WTC11 (cell line): ENCODE measurements around the gene MID2. TPM values are rescaled to one million over a fixed set of nuclear protein-coding genes. Genes with fewer than 3 reads are reported as not detected.

ENCODE experiments used
- ATAC-seq: fragments of 200-7000 bp; cut with Tn5 transposase; 2 replicates; pipeline ENCODE4 v1.10.0; 2021; ENCODE audit warnings: mild to moderate bottlenecking, moderate library complexity
- CTCF ChIA-PET: fragments of 300-600 bp; sonication (Branson Sonifier 250); formaldehyde crosslinking; loops from one replicate; lab custom pipeline; 2021; ENCODE audit warnings: antibody characterized with exemption; lab: Charles Lee
- POLR2A ChIA-PET: fragments of 350-600 bp; sonication (Branson Sonifier 250); formaldehyde crosslinking; loops from one replicate; lab custom pipeline; 2021; ENCODE audit warnings: antibody characterized with exemption; lab: Charles Lee
- DNase-seq: peaks from one replicate; pipeline ENCODE4 v3.0.0; 2021; ENCODE audit warnings: low spot score
- H3K27ac Mint-ChIP-seq: 2 replicates; pipeline ENCODE4 v1.8.0; 2021; ENCODE audit warnings: mixed read lengths
- H3K27me3 Mint-ChIP-seq: 2 replicates; pipeline ENCODE4 v1.8.0; 2021; ENCODE audit warnings: low read depth, mild to moderate bottlenecking, moderate library complexity, mixed read lengths
- H3K36me3 Mint-ChIP-seq: 2 replicates; pipeline ENCODE4 v1.8.0; 2021; ENCODE audit warnings: mixed read lengths
- H3K4me1 Mint-ChIP-seq: 2 replicates; pipeline ENCODE4 v1.8.0; 2022; ENCODE audit warnings: mixed read lengths
- H3K4me3 Mint-ChIP-seq: 2 replicates; pipeline ENCODE4 v1.8.0; 2021; ENCODE audit warnings: mild to moderate bottlenecking, moderate library complexity, mixed read lengths
- H3K9me3 Mint-ChIP-seq: 2 replicates; pipeline ENCODE4 v1.8.0; 2021; ENCODE audit warnings: mixed read lengths
- CREB1 ChIP-seq: sonication (generic); formaldehyde crosslinking; IDR thresholded peaks from 2 replicates; pipeline ENCODE4 v1.8.0; 2023; ENCODE audit warnings: mild to moderate bottlenecking, missing genetic modification reagents
- GRHL2 ChIP-seq: fragments of 250-450 bp; sonication (Bioruptor Pico); IDR thresholded peaks from 2 replicates; pipeline ENCODE4 v1.8.0; 2022; ENCODE audit warnings: mild to moderate bottlenecking, moderate library complexity; ENCODE audit not compliant: insufficient replicate concordance, severe bottlenecking
- NR3C1 ChIP-seq: sonication (generic); formaldehyde crosslinking; conservative IDR thresholded peaks from 2 replicates; pipeline ENCODE4 v1.8.1; 2023; ENCODE audit warnings: low read depth, mild to moderate bottlenecking, missing genetic modification reagents
- SMAD3 ChIP-seq: sonication (generic); formaldehyde crosslinking; IDR thresholded peaks from 2 replicates; pipeline ENCODE4 v1.8.0; 2022; ENCODE audit warnings: missing genetic modification reagents, mild to moderate bottlenecking, borderline replicate concordance
- STAT6 ChIP-seq: sonication (generic); formaldehyde crosslinking; conservative IDR thresholded peaks from 2 replicates; pipeline ENCODE4 v1.8.1; 2023; ENCODE audit warnings: mild to moderate bottlenecking, low read depth, missing genetic modification reagents, moderate library complexity
- total RNA-seq: library from RNA; stranded (reverse); gene quantifications from 3 replicates; pipeline ENCODE4 v1.2.3, GENCODE V29; 2021
- TF ChIP-seq, protein P1 (sequence below): sonication (generic); formaldehyde crosslinking; IDR thresholded peaks from 2 replicates; pipeline ENCODE4 v1.8.1; 2023; ENCODE audit warnings: mild to moderate bottlenecking, missing genetic modification reagents, moderate library complexity
- TF ChIP-seq, protein P2 (sequence below): sonication (generic); formaldehyde crosslinking; IDR thresholded peaks from 2 replicates; pipeline ENCODE4 v1.8.0; 2022; ENCODE audit warnings: missing genetic modification reagents
- TF ChIP-seq, protein P3 (sequence below): fragments of 250-450 bp; sonication (Bioruptor Pico); IDR thresholded peaks from 2 replicates; pipeline ENCODE4 v1.9.0; 2021; ENCODE audit warnings: mild to moderate bottlenecking, borderline replicate concordance
- TF ChIP-seq, protein P4 (sequence below): sonication (generic); formaldehyde crosslinking; IDR thresholded peaks from 2 replicates; pipeline ENCODE4 v1.8.0; 2023; ENCODE audit warnings: missing genetic modification reagents, mild to moderate bottlenecking, borderline replicate concordance

MID2 gene
- total RNA-seq, 1 experiment from 2014 or later: 6.4 TPM

- ChIA-PET CTCF (no interaction called here), POLR2A (no interaction called here)
- no peak for ATAC-seq
- H3K27ac Mint-ChIP-seq: no peak overlapping the region
- DNase-seq: no peak
- TF ChIP-seq, protein P1, sequence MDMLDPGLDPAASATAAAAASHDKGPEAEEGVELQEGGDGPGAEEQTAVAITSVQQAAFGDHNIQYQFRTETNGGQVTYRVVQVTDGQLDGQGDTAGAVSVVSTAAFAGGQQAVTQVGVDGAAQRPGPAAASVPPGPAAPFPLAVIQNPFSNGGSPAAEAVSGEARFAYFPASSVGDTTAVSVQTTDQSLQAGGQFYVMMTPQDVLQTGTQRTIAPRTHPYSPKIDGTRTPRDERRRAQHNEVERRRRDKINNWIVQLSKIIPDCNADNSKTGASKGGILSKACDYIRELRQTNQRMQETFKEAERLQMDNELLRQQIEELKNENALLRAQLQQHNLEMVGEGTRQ: no peak
- TF ChIP-seq GRHL2 (CRISPR knock-in tag) (no peak), STAT6 (CRISPR knock-in tag) (no peak), CREB1 (CRISPR knock-in tag) (no peak), NR3C1 (CRISPR knock-in tag) (no peak), SMAD3 (no peak)
- TF ChIP-seq, protein P2, sequence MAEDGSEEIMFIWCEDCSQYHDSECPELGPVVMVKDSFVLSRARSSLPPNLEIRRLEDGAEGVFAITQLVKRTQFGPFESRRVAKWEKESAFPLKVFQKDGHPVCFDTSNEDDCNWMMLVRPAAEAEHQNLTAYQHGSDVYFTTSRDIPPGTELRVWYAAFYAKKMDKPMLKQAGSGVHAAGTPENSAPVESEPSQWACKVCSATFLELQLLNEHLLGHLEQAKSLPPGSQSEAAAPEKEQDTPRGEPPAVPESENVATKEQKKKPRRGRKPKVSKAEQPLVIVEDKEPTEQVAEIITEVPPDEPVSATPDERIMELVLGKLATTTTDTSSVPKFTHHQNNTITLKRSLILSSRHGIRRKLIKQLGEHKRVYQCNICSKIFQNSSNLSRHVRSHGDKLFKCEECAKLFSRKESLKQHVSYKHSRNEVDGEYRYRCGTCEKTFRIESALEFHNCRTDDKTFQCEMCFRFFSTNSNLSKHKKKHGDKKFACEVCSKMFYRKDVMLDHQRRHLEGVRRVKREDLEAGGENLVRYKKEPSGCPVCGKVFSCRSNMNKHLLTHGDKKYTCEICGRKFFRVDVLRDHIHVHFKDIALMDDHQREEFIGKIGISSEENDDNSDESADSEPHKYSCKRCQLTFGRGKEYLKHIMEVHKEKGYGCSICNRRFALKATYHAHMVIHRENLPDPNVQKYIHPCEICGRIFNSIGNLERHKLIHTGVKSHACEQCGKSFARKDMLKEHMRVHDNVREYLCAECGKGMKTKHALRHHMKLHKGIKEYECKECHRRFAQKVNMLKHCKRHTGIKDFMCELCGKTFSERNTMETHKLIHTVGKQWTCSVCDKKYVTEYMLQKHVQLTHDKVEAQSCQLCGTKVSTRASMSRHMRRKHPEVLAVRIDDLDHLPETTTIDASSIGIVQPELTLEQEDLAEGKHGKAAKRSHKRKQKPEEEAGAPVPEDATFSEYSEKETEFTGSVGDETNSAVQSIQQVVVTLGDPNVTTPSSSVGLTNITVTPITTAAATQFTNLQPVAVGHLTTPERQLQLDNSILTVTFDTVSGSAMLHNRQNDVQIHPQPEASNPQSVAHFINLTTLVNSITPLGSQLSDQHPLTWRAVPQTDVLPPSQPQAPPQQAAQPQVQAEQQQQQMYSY: no peak
- TF ChIP-seq, protein P3, sequence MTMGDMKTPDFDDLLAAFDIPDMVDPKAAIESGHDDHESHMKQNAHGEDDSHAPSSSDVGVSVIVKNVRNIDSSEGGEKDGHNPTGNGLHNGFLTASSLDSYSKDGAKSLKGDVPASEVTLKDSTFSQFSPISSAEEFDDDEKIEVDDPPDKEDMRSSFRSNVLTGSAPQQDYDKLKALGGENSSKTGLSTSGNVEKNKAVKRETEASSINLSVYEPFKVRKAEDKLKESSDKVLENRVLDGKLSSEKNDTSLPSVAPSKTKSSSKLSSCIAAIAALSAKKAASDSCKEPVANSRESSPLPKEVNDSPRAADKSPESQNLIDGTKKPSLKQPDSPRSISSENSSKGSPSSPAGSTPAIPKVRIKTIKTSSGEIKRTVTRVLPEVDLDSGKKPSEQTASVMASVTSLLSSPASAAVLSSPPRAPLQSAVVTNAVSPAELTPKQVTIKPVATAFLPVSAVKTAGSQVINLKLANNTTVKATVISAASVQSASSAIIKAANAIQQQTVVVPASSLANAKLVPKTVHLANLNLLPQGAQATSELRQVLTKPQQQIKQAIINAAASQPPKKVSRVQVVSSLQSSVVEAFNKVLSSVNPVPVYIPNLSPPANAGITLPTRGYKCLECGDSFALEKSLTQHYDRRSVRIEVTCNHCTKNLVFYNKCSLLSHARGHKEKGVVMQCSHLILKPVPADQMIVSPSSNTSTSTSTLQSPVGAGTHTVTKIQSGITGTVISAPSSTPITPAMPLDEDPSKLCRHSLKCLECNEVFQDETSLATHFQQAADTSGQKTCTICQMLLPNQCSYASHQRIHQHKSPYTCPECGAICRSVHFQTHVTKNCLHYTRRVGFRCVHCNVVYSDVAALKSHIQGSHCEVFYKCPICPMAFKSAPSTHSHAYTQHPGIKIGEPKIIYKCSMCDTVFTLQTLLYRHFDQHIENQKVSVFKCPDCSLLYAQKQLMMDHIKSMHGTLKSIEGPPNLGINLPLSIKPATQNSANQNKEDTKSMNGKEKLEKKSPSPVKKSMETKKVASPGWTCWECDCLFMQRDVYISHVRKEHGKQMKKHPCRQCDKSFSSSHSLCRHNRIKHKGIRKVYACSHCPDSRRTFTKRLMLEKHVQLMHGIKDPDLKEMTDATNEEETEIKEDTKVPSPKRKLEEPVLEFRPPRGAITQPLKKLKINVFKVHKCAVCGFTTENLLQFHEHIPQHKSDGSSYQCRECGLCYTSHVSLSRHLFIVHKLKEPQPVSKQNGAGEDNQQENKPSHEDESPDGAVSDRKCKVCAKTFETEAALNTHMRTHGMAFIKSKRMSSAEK (CRISPR knock-in tag): no peak
- TF ChIP-seq, protein P4, sequence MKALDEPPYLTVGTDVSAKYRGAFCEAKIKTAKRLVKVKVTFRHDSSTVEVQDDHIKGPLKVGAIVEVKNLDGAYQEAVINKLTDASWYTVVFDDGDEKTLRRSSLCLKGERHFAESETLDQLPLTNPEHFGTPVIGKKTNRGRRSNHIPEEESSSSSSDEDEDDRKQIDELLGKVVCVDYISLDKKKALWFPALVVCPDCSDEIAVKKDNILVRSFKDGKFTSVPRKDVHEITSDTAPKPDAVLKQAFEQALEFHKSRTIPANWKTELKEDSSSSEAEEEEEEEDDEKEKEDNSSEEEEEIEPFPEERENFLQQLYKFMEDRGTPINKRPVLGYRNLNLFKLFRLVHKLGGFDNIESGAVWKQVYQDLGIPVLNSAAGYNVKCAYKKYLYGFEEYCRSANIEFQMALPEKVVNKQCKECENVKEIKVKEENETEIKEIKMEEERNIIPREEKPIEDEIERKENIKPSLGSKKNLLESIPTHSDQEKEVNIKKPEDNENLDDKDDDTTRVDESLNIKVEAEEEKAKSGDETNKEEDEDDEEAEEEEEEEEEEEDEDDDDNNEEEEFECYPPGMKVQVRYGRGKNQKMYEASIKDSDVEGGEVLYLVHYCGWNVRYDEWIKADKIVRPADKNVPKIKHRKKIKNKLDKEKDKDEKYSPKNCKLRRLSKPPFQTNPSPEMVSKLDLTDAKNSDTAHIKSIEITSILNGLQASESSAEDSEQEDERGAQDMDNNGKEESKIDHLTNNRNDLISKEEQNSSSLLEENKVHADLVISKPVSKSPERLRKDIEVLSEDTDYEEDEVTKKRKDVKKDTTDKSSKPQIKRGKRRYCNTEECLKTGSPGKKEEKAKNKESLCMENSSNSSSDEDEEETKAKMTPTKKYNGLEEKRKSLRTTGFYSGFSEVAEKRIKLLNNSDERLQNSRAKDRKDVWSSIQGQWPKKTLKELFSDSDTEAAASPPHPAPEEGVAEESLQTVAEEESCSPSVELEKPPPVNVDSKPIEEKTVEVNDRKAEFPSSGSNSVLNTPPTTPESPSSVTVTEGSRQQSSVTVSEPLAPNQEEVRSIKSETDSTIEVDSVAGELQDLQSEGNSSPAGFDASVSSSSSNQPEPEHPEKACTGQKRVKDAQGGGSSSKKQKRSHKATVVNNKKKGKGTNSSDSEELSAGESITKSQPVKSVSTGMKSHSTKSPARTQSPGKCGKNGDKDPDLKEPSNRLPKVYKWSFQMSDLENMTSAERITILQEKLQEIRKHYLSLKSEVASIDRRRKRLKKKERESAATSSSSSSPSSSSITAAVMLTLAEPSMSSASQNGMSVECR (CRISPR knock-in tag): no peak
- TF ChIP-seq, all 79 proteins: peak for 0
- no peaks in the 10 kb centered on the region for H3K36me3 Mint-ChIP-seq
- no peaks in the 10 kb centered on the region for H3K9me3 Mint-ChIP-seq
- H3K27me3 Mint-ChIP-seq: peaks cover 18% of the 10 kb centered on the region
- peaks cover 13% of the 10 kb centered on the region for H3K4me1 Mint-ChIP-seq
- H3K4me3 Mint-ChIP-seq: no peak overlapping the region
Measured at GRCh38 chrX:107831071-107831730, 5.5 kb downstream of the MID2 start.
